IMR-90 (cell line): Measurements from ENCODE around the gene STK31. TPM values are rescaled to one million over a fixed set of nuclear protein-coding genes. Genes with fewer than 3 reads are reported as not detected.
"Not testable (repeated sequence)": the region's sequence is repeated elsewhere in the genome, so short reads cannot be mapped to it uniquely, and the experiment has no call there.

ENCODE experiments used
- ATAC-seq: fragments of 200-7000 bp; cut with Tn5 transposase; 2 replicates; pipeline ENCODE4 v1.9.1; 2020; ENCODE audit warnings: low read depth, mild to moderate bottlenecking, moderate library complexity
- BruUV-seq: library from RNA; stranded (reverse); fragments of 400-500 nt; replicated peaks from 2 replicates; lab custom pipeline; 2021; lab: Mats Ljungman, UMichigan
- CTCF ChIA-PET: fragments of 300-600 bp; formaldehyde crosslinking; extraction: SDS; loops from one replicate; lab custom pipeline; 2021; ENCODE audit warnings: antibody characterized with exemption; lab: Yijun Ruan, JAX
- POLR2A ChIA-PET: fragments of 300-600 bp; sonication (Branson Sonifier 250); formaldehyde crosslinking; loops from one replicate; lab custom pipeline; 2022; ENCODE audit warnings: antibody characterized with exemption; ENCODE audit not compliant: unreplicated experiment; lab: Charles Lee
- DNase-seq: peaks from one replicate; pipeline ENCODE4 v3.0.0; 2013
- H2AFZ ChIP-seq: replicated peaks from 2 replicates; pipeline ENCODE3; 2013; ENCODE audit warnings: low read length, mild to moderate bottlenecking; ENCODE audit not compliant: poor library complexity
- H2AK5ac ChIP-seq: 2 replicates; pipeline ENCODE4 v1.6.1; 2013; ENCODE audit warnings: low read depth, low read length, inconsistent platforms
- H2AK9ac ChIP-seq: replicated peaks from 2 replicates; pipeline ENCODE3; 2013; ENCODE audit warnings: mild to moderate bottlenecking, low read depth, low read length, moderate library complexity; ENCODE audit not compliant: poor library complexity
- H2BK120ac ChIP-seq: 2 replicates; pipeline ENCODE4 v1.6.1; 2013; ENCODE audit warnings: low read depth, low read length, inconsistent platforms
- H2BK15ac ChIP-seq: 3 replicates; pipeline ENCODE4 v1.6.1; 2013; ENCODE audit warnings: low read depth, low read length, inconsistent platforms
- H2BK20ac ChIP-seq: 2 replicates; pipeline ENCODE4 v1.6.1; 2013; ENCODE audit warnings: low read depth, mild to moderate bottlenecking, inconsistent platforms, low read length, moderate library complexity
- H2BK5ac ChIP-seq: 2 replicates; pipeline ENCODE4 v1.6.1; 2013; ENCODE audit warnings: mild to moderate bottlenecking, low read depth, low read length, inconsistent platforms; ENCODE audit not compliant: poor library complexity, severe bottlenecking
- H3K14ac ChIP-seq: replicated peaks from 2 replicates; pipeline ENCODE4 v1.6.1; 2013; ENCODE audit warnings: low read depth, low read length, inconsistent platforms
- H3K18ac ChIP-seq: 2 replicates; pipeline ENCODE4 v1.6.1; 2013; ENCODE audit warnings: low read depth, low read length, control low read depth
- H3K23ac ChIP-seq: 2 replicates; pipeline ENCODE4 v1.6.1; 2013; ENCODE audit warnings: low read depth, low read length, inconsistent platforms
- H3K27ac ChIP-seq: 2 replicates; pipeline ENCODE4 v1.5.1; 2013; ENCODE audit warnings: mild to moderate bottlenecking, control low read depth, low read length; ENCODE audit not compliant: insufficient read depth
- H3K27me3 ChIP-seq: 2 replicates; pipeline ENCODE4 v1.6.1; 2013; ENCODE audit warnings: low read length; ENCODE audit not compliant: control insufficient read depth, insufficient read depth
- H3K36me3 ChIP-seq: 2 replicates; pipeline ENCODE4 v1.6.1; 2013; ENCODE audit warnings: low read length, mixed read lengths; ENCODE audit not compliant: control insufficient read depth, insufficient read depth
- H3K4ac ChIP-seq: 2 replicates; pipeline ENCODE4 v1.6.1; 2013; ENCODE audit warnings: low read depth, low read length, inconsistent platforms
- H3K4me1 ChIP-seq: 2 replicates; pipeline ENCODE4 v1.6.1; 2013; ENCODE audit warnings: low read length, mixed read lengths; ENCODE audit not compliant: control insufficient read depth, insufficient read depth
- H3K4me2 ChIP-seq: 2 replicates; pipeline ENCODE4 v1.6.1; 2013; ENCODE audit warnings: low read depth, mild to moderate bottlenecking, control low read depth, low read length, moderate library complexity
- H3K4me3 ChIP-seq: 2 replicates; pipeline ENCODE4 v1.5.1; 2013; ENCODE audit warnings: low read depth, mild to moderate bottlenecking, control low read depth, low read length, moderate library complexity; ENCODE audit not compliant: insufficient read depth
- H3K56ac ChIP-seq: 2 replicates; pipeline ENCODE4 v1.6.1; 2013; ENCODE audit warnings: low read length, inconsistent platforms; ENCODE audit not compliant: insufficient read depth; ENCODE audit errors: extremely low read depth
- H3K79me1 ChIP-seq, 2 experiments: 2 replicates each; pipeline ENCODE4 v1.6.1; 2013; ENCODE audit warnings: low read length in 2 of 2, inconsistent platforms in 1 of 2, low read depth in 1 of 2
- H3K9ac ChIP-seq: 2 replicates; pipeline ENCODE4 v1.6.1; 2013; ENCODE audit warnings: low read depth, low read length, control low read depth
- H3K9me1 ChIP-seq: 2 replicates; pipeline ENCODE4 v1.6.1; 2013; ENCODE audit warnings: low read length, inconsistent platforms; ENCODE audit not compliant: insufficient read depth
- H3K9me3 ChIP-seq: 2 replicates; pipeline ENCODE4 v1.6.1; 2013; ENCODE audit warnings: low read length; ENCODE audit not compliant: control insufficient read depth, insufficient read depth
- H4K20me1 ChIP-seq: 2 replicates; pipeline ENCODE4 v1.6.1; 2013; ENCODE audit warnings: low read length, inconsistent platforms; ENCODE audit not compliant: insufficient read depth
- H4K5ac ChIP-seq: 2 replicates; pipeline ENCODE4 v1.6.1; 2013; ENCODE audit warnings: mild to moderate bottlenecking, low read depth, low read length, control low read depth
- H4K8ac ChIP-seq, 2 experiments: 2 replicates each; pipeline ENCODE4 v1.6.1; 2013; ENCODE audit warnings: low read depth in 2 of 2, low read length in 2 of 2, control low read depth in 1 of 2, inconsistent platforms in 1 of 2
- H4K91ac ChIP-seq: 2 replicates; pipeline ENCODE4 v1.6.1; 2013; ENCODE audit warnings: low read depth, low read length, inconsistent platforms; ENCODE audit not compliant: insufficient read depth
- WGBS, 2 experiments: methylation state at CpG; one replicate each; pipeline versions ENCODE4 v1.1.5 to v1.1.7; 2013; ENCODE audit warnings: missing lambda C conversion rate in 2 of 2; ENCODE audit not compliant: insufficient read length in 1 of 2; ENCODE audit errors: extremely low coverage in 2 of 2; 5-methylcytosine and 5-hydroxymethylcytosine counted together
- dilution Hi-C: fragments of 300-500 bp; cut with HindIII; formaldehyde crosslinking; loops from one replicate; pipeline ENCODE4 v1.14.3; 2018; ENCODE audit warnings: low sequenced_read_pairs; ENCODE audit not compliant: unreplicated experiment
- in situ Hi-C: fragments of 300-500 bp; cut with MboI; formaldehyde crosslinking; loops from 3 replicates; pipeline ENCODE4 v1.14.3; 2019; ENCODE audit warnings: low sequenced_read_pairs, inconsistent platforms, mixed read lengths
- intact Hi-C: fragments of 100-400 bp; cut with micrococcal nuclease; formaldehyde crosslinking; loops from 2 replicates; pipeline ENCODE4 v1.10.0; 2022
- polyA plus RNA-seq, 3 experiments: library from polyadenylated mRNA; depleted of rRNA; stranded (reverse); fragments of >200 nt; gene quantifications; 2 replicates each; pipeline ENCODE4 v1.2.3, GENCODE V29; 2012; ENCODE audit warnings: low replicate concordance in 1 of 3
- total RNA-seq: library from RNA; depleted of rRNA; stranded (reverse); fragments of >200 nt; gene quantifications from 2 replicates; pipeline ENCODE4 v1.2.3, GENCODE V29; 2012; rRNA removed

The STK31 gene
- total and polyA plus RNA-seq, 2 of the 4 experiments (the other 2 are of a cell fraction), result not detected

GRCh38 chr7:23876526-23876925 lies 166.5 kb downstream of the STK31 start:
- H3K27ac ChIP-seq, H4K20me1 ChIP-seq, H3K36me3 ChIP-seq, H4K91ac ChIP-seq, H3K9me1 ChIP-seq, POLR2A ChIA-PET, H2BK15ac ChIP-seq, BruUV-seq, ATAC-seq, intact Hi-C loops, H4K5ac ChIP-seq, H3K4ac ChIP-seq, H3K23ac ChIP-seq, CTCF ChIA-PET, H2BK120ac ChIP-seq, H2AK9ac ChIP-seq, H4K8ac ChIP-seq, DNase-seq, H3K4me1 ChIP-seq, H2BK5ac ChIP-seq, H3K9me3 ChIP-seq, H3K4me2 ChIP-seq, H3K27me3 ChIP-seq, H3K18ac ChIP-seq, H3K79me1 ChIP-seq, H3K56ac ChIP-seq, H2BK20ac ChIP-seq, in situ Hi-C loops, dilution Hi-C loops, H3K14ac ChIP-seq, H2AFZ ChIP-seq, H3K9ac ChIP-seq, H2AK5ac ChIP-seq, H3K4me3 ChIP-seq: not testable (repeated sequence)
- 17% methylated on average over 1 of the region's 3 CpGs; no CpG with 5 or more reads in 1 of the 2 experiments for WGBS, 2 experiments

Other genes starting within 250 kb of the STK31 start
- 59.3 and 94.2 TPM in 2 replicates for gene IGF2BP3, start 239.7 kb upstream of the STK31 start, total RNA-seq
- gene IGF2BP3, start 239.7 kb upstream of the STK31 start, polyA plus RNA-seq (2012; rRNA removed), result 47.6 and 50.9 TPM in 2 replicates
- 36.4 and 44.3 TPM in 2 replicates for gene TRA2A, start 178.2 kb upstream of the STK31 start, total RNA-seq
- 73.6 and 77.3 TPM in 2 replicates for gene TRA2A, start 178.2 kb upstream of the STK31 start, polyA plus RNA-seq (2012; rRNA removed)
- 5.6 and 10.6 TPM in 2 replicates for gene CCDC126, start 112.8 kb upstream of the STK31 start, total RNA-seq
- gene CCDC126, start 112.8 kb upstream of the STK31 start, polyA plus RNA-seq (2012; rRNA removed), result 4.1 TPM in 2 replicates
- gene FAM221A, start 30.0 kb upstream of the STK31 start, total RNA-seq, result 1.1 and 1.4 TPM in 2 replicates
- 2.0 and 2.1 TPM in 2 replicates for gene FAM221A, start 30.0 kb upstream of the STK31 start, polyA plus RNA-seq (2012; rRNA removed)